ENCODE data around the gene KRAS.
"Not testable (repeated sequence)": the region's sequence is repeated elsewhere in the genome, so short reads cannot be mapped to it uniquely, and the experiment has no call there.

KRAS gene

DNA sequence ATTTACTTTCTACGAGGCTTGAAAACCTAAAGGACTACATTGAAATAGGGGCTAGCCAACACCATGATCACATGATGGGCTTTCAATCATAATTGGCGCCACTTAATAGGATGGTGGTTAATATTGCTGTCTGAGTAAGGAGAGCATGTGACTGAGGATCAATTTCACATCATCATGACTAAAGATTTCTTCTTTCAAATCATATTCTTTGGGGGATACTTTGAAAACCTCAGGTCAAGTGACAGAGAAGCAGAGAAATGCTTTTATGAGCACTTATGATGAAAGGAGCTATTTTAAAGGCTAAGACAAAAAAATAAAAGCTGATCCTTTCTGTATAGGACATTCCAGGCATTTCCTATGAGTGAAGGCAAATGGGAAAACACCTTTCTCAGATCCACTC, 42.9 kb upstream of the KRAS start:
- 0 out of 2 replicates have a peak, but pooled peaks cover 3% of the 10 kb centered on the region for H3K27me3 ChIP-seq (ENCODE audit: control insufficient read depth, low read length)
- peaks cover 7% of the 10 kb centered on the region; the same call in 1 of the 2 replicates for H3K4me1 ChIP-seq (ENCODE audit: control insufficient read depth, low read length)
- no peak overlapping the region for H3K4me2 ChIP-seq (ENCODE audit: low read length)
- no peak overlapping the region for H3K27ac ChIP-seq (ENCODE audit: low read depth, low read length)
- no peaks in the 10 kb centered on the region for H3K9me3 ChIP-seq (ENCODE audit: control insufficient read depth, insufficient read depth, low read length)
- no peaks in the 10 kb centered on the region for H3K36me3 ChIP-seq (ENCODE audit: control insufficient read depth, low read length)
- H4K20me1 ChIP-seq (ENCODE audit: control insufficient read depth, insufficient read depth, low read depth, low read length), result no peaks in the 10 kb centered on the region
- no peaks in the 10 kb centered on the region for H3F3A ChIP-seq (ENCODE audit: control insufficient read depth, insufficient read depth)
- H3K79me2 ChIP-seq (ENCODE audit: control insufficient read depth, low read length), result no peaks in the 10 kb centered on the region
- TF ChIP-seq EZH2phosphoT487 (IDR thresholded peaks at IDR 0.05; ENCODE audit: borderline replicate concordance, low read length), result no peak
- TF ChIP-seq, protein P1, sequence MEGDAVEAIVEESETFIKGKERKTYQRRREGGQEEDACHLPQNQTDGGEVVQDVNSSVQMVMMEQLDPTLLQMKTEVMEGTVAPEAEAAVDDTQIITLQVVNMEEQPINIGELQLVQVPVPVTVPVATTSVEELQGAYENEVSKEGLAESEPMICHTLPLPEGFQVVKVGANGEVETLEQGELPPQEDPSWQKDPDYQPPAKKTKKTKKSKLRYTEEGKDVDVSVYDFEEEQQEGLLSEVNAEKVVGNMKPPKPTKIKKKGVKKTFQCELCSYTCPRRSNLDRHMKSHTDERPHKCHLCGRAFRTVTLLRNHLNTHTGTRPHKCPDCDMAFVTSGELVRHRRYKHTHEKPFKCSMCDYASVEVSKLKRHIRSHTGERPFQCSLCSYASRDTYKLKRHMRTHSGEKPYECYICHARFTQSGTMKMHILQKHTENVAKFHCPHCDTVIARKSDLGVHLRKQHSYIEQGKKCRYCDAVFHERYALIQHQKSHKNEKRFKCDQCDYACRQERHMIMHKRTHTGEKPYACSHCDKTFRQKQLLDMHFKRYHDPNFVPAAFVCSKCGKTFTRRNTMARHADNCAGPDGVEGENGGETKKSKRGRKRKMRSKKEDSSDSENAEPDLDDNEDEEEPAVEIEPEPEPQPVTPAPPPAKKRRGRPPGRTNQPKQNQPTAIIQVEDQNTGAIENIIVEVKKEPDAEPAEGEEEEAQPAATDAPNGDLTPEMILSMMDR (IDR thresholded peaks at IDR 0.05; ENCODE audit: low read depth, low read length, poor library complexity, severe bottlenecking), result no peak
- no peak overlapping the region for H3K4me3 ChIP-seq (ENCODE audit: low read length)
- no peaks in the 10 kb centered on the region for H3K9me2 ChIP-seq (replicated peaks; ENCODE audit: control insufficient read depth, low read length)

DNA sequence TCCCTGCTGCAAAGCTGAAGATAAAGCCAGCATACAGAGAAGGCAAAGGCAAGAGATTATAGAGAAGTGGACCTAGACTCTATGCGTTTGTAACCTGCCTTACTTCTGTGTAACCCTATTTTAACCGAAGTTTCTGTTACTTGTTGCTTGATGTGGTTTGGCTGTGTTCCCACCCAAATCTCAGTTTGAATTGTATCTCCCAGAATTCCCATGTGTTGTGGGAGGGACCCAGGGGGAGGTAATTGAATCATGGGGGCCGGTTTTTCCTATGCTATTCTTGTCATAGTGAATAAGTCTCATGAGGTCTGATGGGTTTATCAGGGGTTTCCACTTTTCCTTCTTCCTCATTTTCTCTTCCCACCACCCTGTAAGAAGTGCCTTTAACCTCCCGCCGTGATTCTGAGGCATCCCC, 42.1 kb upstream of the KRAS start:
- not testable (repeated sequence) for H3K9me3 ChIP-seq (ENCODE audit: control insufficient read depth, insufficient read depth, low read length); H3K4me1 ChIP-seq (ENCODE audit: control insufficient read depth, low read length); H4K20me1 ChIP-seq (ENCODE audit: control insufficient read depth, insufficient read depth, low read depth, low read length); H3K27ac ChIP-seq (ENCODE audit: low read depth, low read length); H3F3A ChIP-seq (ENCODE audit: control insufficient read depth, insufficient read depth); H3K9me2 ChIP-seq (replicated peaks; ENCODE audit: control insufficient read depth, low read length); H3K36me3 ChIP-seq (ENCODE audit: control insufficient read depth, low read length); H3K79me2 ChIP-seq (ENCODE audit: control insufficient read depth, low read length); H3K27me3 ChIP-seq (ENCODE audit: control insufficient read depth, low read length); H3K4me3 ChIP-seq (ENCODE audit: low read length)
- H3K4me2 ChIP-seq (ENCODE audit: low read length), result 0 out of 2 replicates have a peak overlapping the region, but pooled peaks have one; percentile 10

GRCh38 chr12:25287610-25288009, 36.9 kb upstream of the KRAS start:
- H3K36me3 ChIP-seq (ENCODE audit: control insufficient read depth, low read length), result no peaks in the 10 kb centered on the region
- H3K4me3 ChIP-seq (ENCODE audit: low read length), result no peak overlapping the region
- TF ChIP-seq, protein P1 (IDR thresholded peaks at IDR 0.05; ENCODE audit: low read depth, low read length, poor library complexity, severe bottlenecking), result no peak
- TF ChIP-seq EZH2phosphoT487 (IDR thresholded peaks at IDR 0.05; ENCODE audit: borderline replicate concordance, low read length), result no peak
- H3K4me1 ChIP-seq (ENCODE audit: control insufficient read depth, low read length), result peaks cover 12% of the 10 kb centered on the region
- H3F3A ChIP-seq (ENCODE audit: control insufficient read depth, insufficient read depth), result no peaks in the 10 kb centered on the region
- no peaks in the 10 kb centered on the region for H3K79me2 ChIP-seq (ENCODE audit: control insufficient read depth, low read length)
- H3K9me3 ChIP-seq (ENCODE audit: control insufficient read depth, insufficient read depth, low read length), result no peaks in the 10 kb centered on the region
- H3K27ac ChIP-seq (ENCODE audit: low read depth, low read length), result no peak overlapping the region
- H3K9me2 ChIP-seq (replicated peaks; ENCODE audit: control insufficient read depth, low read length), result no peaks in the 10 kb centered on the region
- H4K20me1 ChIP-seq (ENCODE audit: control insufficient read depth, insufficient read depth, low read depth, low read length), result no peaks in the 10 kb centered on the region
- no peaks in the 10 kb centered on the region for H3K27me3 ChIP-seq (ENCODE audit: control insufficient read depth, low read length)
- H3K4me2 ChIP-seq (ENCODE audit: low read length), result no peak overlapping the region

GRCh38 chr12:25286837-25287236, 36.1 kb upstream of the KRAS start:
- no peak for TF ChIP-seq EZH2phosphoT487 (IDR thresholded peaks at IDR 0.05; ENCODE audit: borderline replicate concordance, low read length)
- TF ChIP-seq, protein P1 (IDR thresholded peaks at IDR 0.05; ENCODE audit: low read depth, low read length, poor library complexity, severe bottlenecking), result no peak
- Histone ChIP-seq H3K27ac (ENCODE audit: low read depth, low read length) (no peak overlapping the region), H3F3A (ENCODE audit: control insufficient read depth, insufficient read depth) (no peaks in the 10 kb centered on the region), H3K4me2 (ENCODE audit: low read length) (no peak overlapping the region), H3K27me3 (ENCODE audit: control insufficient read depth, low read length) (no peaks in the 10 kb centered on the region), H3K4me3 (ENCODE audit: low read length) (no peak overlapping the region), H3K36me3 (ENCODE audit: control insufficient read depth, low read length) (no peaks in the 10 kb centered on the region), H3K9me2 (replicated peaks; ENCODE audit: control insufficient read depth, low read length) (no peaks in the 10 kb centered on the region), H3K4me1 (ENCODE audit: control insufficient read depth, low read length) (peaks cover 11% of the 10 kb centered on the region), H3K79me2 (ENCODE audit: control insufficient read depth, low read length) (no peaks in the 10 kb centered on the region), H3K9me3 (ENCODE audit: control insufficient read depth, insufficient read depth, low read length) (no peaks in the 10 kb centered on the region), H4K20me1 (ENCODE audit: control insufficient read depth, insufficient read depth, low read depth, low read length) (no peaks in the 10 kb centered on the region)

Measured in DOHH2 (cell line).